H1 (cell line): ENCODE results near the gene TMEM183A. TPM values are rescaled to one million over a fixed set of nuclear protein-coding genes. Genes with fewer than 3 reads are reported as not detected.

ENCODE experiments used
- CREB1 ChIP-seq: IDR thresholded peaks from 2 replicates; pipeline ENCODE4 v1.6.1; 2012; ENCODE audit warnings: inconsistent platforms
- PHF8 ChIP-seq: fragments of 200-600 bp; sonication (generic); conservative IDR thresholded peaks from 2 replicates; pipeline ENCODE4 v1.7.1; 2012; ENCODE audit warnings: low read depth, mild to moderate bottlenecking, inconsistent platforms, low read length, moderate library complexity
- RFX5 ChIP-seq: IDR thresholded peaks from 2 replicates; pipeline ENCODE4 v1.6.1; 2011; ENCODE audit warnings: low read depth, low read length, improper control_type of control experiment, borderline replicate concordance
- SAP30 ChIP-seq: fragments of 300-600 bp; sonication (generic); IDR thresholded peaks from 2 replicates; pipeline ENCODE4 v1.7.1; 2012; ENCODE audit warnings: low read length, moderate library complexity, mild to moderate bottlenecking, inconsistent platforms; ENCODE audit not compliant: insufficient read depth, insufficient replicate concordance
- polyA plus RNA-seq, 7 experiments: library from polyadenylated mRNA; depleted of rRNA in 3 of 7; stranded (reverse) in 5 of 7; unstranded in 2 of 7; fragments of >200 nt in 5 of 7; fragments of 200-250 nt in 2 of 7; gene quantifications; 1 replicate in 5 of 7; 2 replicates in 1 of 7; 4 replicates in 1 of 7; pipeline versions ENCODE4 v1.2.1 to v1.2.3, GENCODE V29; 2011 to 2013; ENCODE audit warnings: missing spikeins in 2 of 7, mixed read lengths in 2 of 7
- total RNA-seq: library from RNA; stranded (reverse); fragmentation: NEBNext Ultra II Directional; extraction: Animal tissue kit (Norgen Biotek cat#: 25700); gene quantifications from 2 replicates; pipeline ENCODE4 v1.2.1, GENCODE V29; 2021
- TF ChIP-seq, protein P1 (sequence below): IDR thresholded peaks from 2 replicates; pipeline ENCODE4 v1.6.1; 2012; ENCODE audit warnings: low read length, inconsistent platforms

The TMEM183A gene
- total and polyA plus RNA-seq, 2 of the 8 experiments (the other 6 are each of a cell fraction or from before 2014, with no cell fraction given): 107 to 173 TPM

DNA sequence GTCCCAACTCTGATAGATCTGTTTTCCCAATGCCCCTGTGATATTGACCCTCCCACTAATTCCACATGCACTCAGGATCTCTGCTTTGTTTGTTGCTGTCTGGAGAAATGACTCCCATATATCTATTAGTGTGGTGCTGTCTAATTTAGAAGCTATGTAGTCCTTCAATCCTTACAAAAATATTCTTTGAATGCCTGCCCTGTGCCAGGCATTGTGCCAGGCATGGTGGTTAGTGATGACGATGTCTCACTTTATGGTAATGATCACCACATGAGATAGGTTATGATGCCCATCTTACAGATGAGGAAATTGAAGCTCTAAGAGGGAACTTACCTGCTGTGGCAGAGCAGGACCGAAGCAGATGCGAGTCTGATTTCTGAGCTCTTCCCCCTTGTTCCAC, 65.7 kb downstream of the TMEM183A start (continued):
- TF ChIP-seq SAP30 (no peak), PHF8 (no peak), RFX5 (no peak), CREB1 (no peak)
- TF ChIP-seq, protein P1, sequence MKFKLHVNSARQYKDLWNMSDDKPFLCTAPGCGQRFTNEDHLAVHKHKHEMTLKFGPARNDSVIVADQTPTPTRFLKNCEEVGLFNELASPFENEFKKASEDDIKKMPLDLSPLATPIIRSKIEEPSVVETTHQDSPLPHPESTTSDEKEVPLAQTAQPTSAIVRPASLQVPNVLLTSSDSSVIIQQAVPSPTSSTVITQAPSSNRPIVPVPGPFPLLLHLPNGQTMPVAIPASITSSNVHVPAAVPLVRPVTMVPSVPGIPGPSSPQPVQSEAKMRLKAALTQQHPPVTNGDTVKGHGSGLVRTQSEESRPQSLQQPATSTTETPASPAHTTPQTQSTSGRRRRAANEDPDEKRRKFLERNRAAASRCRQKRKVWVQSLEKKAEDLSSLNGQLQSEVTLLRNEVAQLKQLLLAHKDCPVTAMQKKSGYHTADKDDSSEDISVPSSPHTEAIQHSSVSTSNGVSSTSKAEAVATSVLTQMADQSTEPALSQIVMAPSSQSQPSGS: no peak
